Measurements from ENCODE around the gene APOD. TPM values are rescaled to one million over a fixed set of nuclear protein-coding genes. Genes with fewer than 3 reads are reported as not detected.
"Not testable (repeated sequence)": the region's sequence is repeated elsewhere in the genome, so short reads cannot be mapped to it uniquely, and the experiment has no call there.

The APOD gene
- polyA plus RNA-seq, 6 donors from 2014 or later: 0.25 to 3.5 (median 1.9) TPM; not detected in 1

GRCh38 chr3:195612075-195612800 lies 28.5 kb upstream of the APOD start:
- Mint-ChIP-seq H3K36me3 (peaks cover 4 to 6% of the 10 kb centered on the region in 2 donors), H3K4me3 (no peak overlapping the region), H3K27ac (peak overlapping the region in 1 of 6 donors; percentile 29), H3K9me3 (peaks cover under 1 to 25% (median 20%) of the 10 kb centered on the region in 7 donors), H3K4me1 (peaks cover 0 to 10% (median 10%) of the 10 kb centered on the region in 3 donors), H3K27me3 (peaks cover 15 to 24% (median 15%) of the 10 kb centered on the region in 3 donors)
- no peak for DNase-seq
- no peak for ATAC-seq (ENCODE audit: low read depth in 2 of 2)

GRCh38 chr3:195609229-195609628 lies 25.5 kb upstream of the APOD start:
- DNase-seq (no peak), ATAC-seq (ENCODE audit: low read depth in 2 of 2) (no peak)
- peaks cover 3 to 43% (median 35%) of the 10 kb centered on the region in 7 donors for H3K9me3 Mint-ChIP-seq
- no peak overlapping the region for H3K27ac Mint-ChIP-seq
- peaks cover 0 to 5% (median 0%) of the 10 kb centered on the region in 3 donors for H3K4me1 Mint-ChIP-seq
- no peak overlapping the region for H3K4me3 Mint-ChIP-seq
- peaks cover 15 to 24% (median 15%) of the 10 kb centered on the region in 3 donors for H3K27me3 Mint-ChIP-seq
- peaks cover 6 to 10% of the 10 kb centered on the region in 2 donors for H3K36me3 Mint-ChIP-seq

- H3K36me3 Mint-ChIP-seq; H3K27me3 Mint-ChIP-seq; H3K4me3 Mint-ChIP-seq; H3K27ac Mint-ChIP-seq; ATAC-seq (ENCODE audit: low read depth in 2 of 2); H3K4me1 Mint-ChIP-seq; DNase-seq: not testable (repeated sequence)
- peaks cover 0 to 13% (median 10%) of the 10 kb centered on the region in 7 donors for H3K9me3 Mint-ChIP-seq
These were observed 18.0 kb upstream of the APOD start for GRCh38 chr3:195601785-195602184.

GRCh38 chr3:195601382-195601781 lies 17.6 kb upstream of the APOD start:
- Mint-ChIP-seq H3K4me3 (no peak overlapping the region), H3K27me3 (no peaks in the 10 kb centered on the region), H3K4me1 (peaks cover 6 to 8% (median 8%) of the 10 kb centered on the region in 3 donors), H3K9me3 (peaks cover 0 to 9% (median 6%) of the 10 kb centered on the region in 7 donors), H3K27ac (no peak overlapping the region), H3K36me3 (no peaks in the 10 kb centered on the region)
- DNase-seq (no peak), ATAC-seq (ENCODE audit: low read depth in 2 of 2) (no peak)

- H3K36me3 Mint-ChIP-seq; H3K27ac Mint-ChIP-seq; H3K9me3 Mint-ChIP-seq; H3K4me1 Mint-ChIP-seq; DNase-seq; ATAC-seq (ENCODE audit: low read depth in 2 of 2); H3K27me3 Mint-ChIP-seq; H3K4me3 Mint-ChIP-seq: not testable (repeated sequence)
These were observed 16.2 kb upstream of the APOD start for GRCh38 chr3:195599926-195600325.

- H3K4me3 Mint-ChIP-seq; H3K9me3 Mint-ChIP-seq; H3K4me1 Mint-ChIP-seq; H3K36me3 Mint-ChIP-seq; H3K27me3 Mint-ChIP-seq; DNase-seq; ATAC-seq (ENCODE audit: low read depth in 2 of 2); H3K27ac Mint-ChIP-seq: not testable (repeated sequence)
These were observed 15.8 kb upstream of the APOD start for GRCh38 chr3:195599516-195599915.

- no peaks in the 10 kb centered on the region for H3K9me3 Mint-ChIP-seq
- no peak for ATAC-seq (ENCODE audit: low read depth in 2 of 2)
- H3K4me3 Mint-ChIP-seq: no peak overlapping the region
- no peaks in the 10 kb centered on the region for H3K27me3 Mint-ChIP-seq
- H3K27ac Mint-ChIP-seq: no peak overlapping the region
- H3K36me3 Mint-ChIP-seq: no peaks in the 10 kb centered on the region
- no peak for DNase-seq
- H3K4me1 Mint-ChIP-seq: peaks cover 6 to 8% (median 8%) of the 10 kb centered on the region in 3 donors
These were observed 14.1 kb upstream of the APOD start for GRCh38 chr3:195597848-195598247.

- no peak overlapping the region for H3K27ac Mint-ChIP-seq
- H3K36me3 Mint-ChIP-seq: no peaks in the 10 kb centered on the region
- H3K27me3 Mint-ChIP-seq: no peaks in the 10 kb centered on the region
- DNase-seq (no peak), ATAC-seq (ENCODE audit: low read depth in 2 of 2) (no peak)
- H3K9me3 Mint-ChIP-seq: no peaks in the 10 kb centered on the region
- H3K4me1 Mint-ChIP-seq: peaks cover 6 to 8% (median 8%) of the 10 kb centered on the region in 3 donors
- no peak overlapping the region for H3K4me3 Mint-ChIP-seq
These were observed 13.5 kb upstream of the APOD start for GRCh38 chr3:195597229-195597628.

- no peak overlapping the region for H3K27ac Mint-ChIP-seq
- no peaks in the 10 kb centered on the region for H3K36me3 Mint-ChIP-seq
These were observed 13.0 kb upstream of the APOD start for GRCh38 chr3:195596765-195597171.

GRCh38 chr3:195595785-195596531 lies 12.2 kb upstream of the APOD start:
- Mint-ChIP-seq H3K9me3 (no peaks in the 10 kb centered on the region), H3K36me3 (no peaks in the 10 kb centered on the region), H3K27me3 (no peaks in the 10 kb centered on the region), H3K27ac (peak overlapping the region in 1 of 6 donors; percentile 72), H3K4me1 (peaks cover 6 to 8% (median 8%) of the 10 kb centered on the region in 3 donors), H3K4me3 (peak overlapping the region in 1 of 8 donors; percentile 24)
- ATAC-seq (ENCODE audit: low read depth in 2 of 2): no peak
- DNase-seq: no peak

More at GRCh38 chr3:195596765-195597171, 13.0 kb upstream of the APOD start:
- DNase-seq: no peak
- no peak for ATAC-seq (ENCODE audit: low read depth in 2 of 2)
- Mint-ChIP-seq H3K4me3 (no peak overlapping the region), H3K27me3 (no peaks in the 10 kb centered on the region), H3K9me3 (no peaks in the 10 kb centered on the region), H3K4me1 (peaks cover 6 to 8% (median 8%) of the 10 kb centered on the region in 3 donors)

GRCh38 chr3:195591852-195592251 lies 8.1 kb upstream of the APOD start:
- H3K27me3 Mint-ChIP-seq: no peaks in the 10 kb centered on the region
- H3K4me3 Mint-ChIP-seq: no peak overlapping the region
- no peak overlapping the region for H3K27ac Mint-ChIP-seq
- DNase-seq: no peak
- no peaks in the 10 kb centered on the region for H3K4me1 Mint-ChIP-seq
- peaks cover 0 to 4% (median 0%) of the 10 kb centered on the region in 7 donors for H3K9me3 Mint-ChIP-seq
- no peaks in the 10 kb centered on the region for H3K36me3 Mint-ChIP-seq
- no peak for ATAC-seq (ENCODE audit: low read depth in 2 of 2)

- Mint-ChIP-seq H3K27me3 (no peaks in the 10 kb centered on the region), H3K4me3 (no peak overlapping the region), H3K9me3 (peaks cover 0 to 4% (median 0%) of the 10 kb centered on the region in 7 donors), H3K36me3 (no peaks in the 10 kb centered on the region), H3K27ac (no peak overlapping the region), H3K4me1 (no peaks in the 10 kb centered on the region)
- ATAC-seq (ENCODE audit: low read depth in 2 of 2): no peak
- no peak for DNase-seq
These were observed 7.5 kb upstream of the APOD start for GRCh38 chr3:195591220-195591619.

GRCh38 chr3:195590381-195590780 lies 6.6 kb upstream of the APOD start:
- not testable (repeated sequence) for H3K36me3 Mint-ChIP-seq; H3K4me1 Mint-ChIP-seq; H3K27me3 Mint-ChIP-seq; H3K4me3 Mint-ChIP-seq; DNase-seq; ATAC-seq (ENCODE audit: low read depth in 2 of 2); H3K27ac Mint-ChIP-seq; H3K9me3 Mint-ChIP-seq

GRCh38 chr3:195589796-195590195 lies 6.1 kb upstream of the APOD start:
- H3K27me3 Mint-ChIP-seq; H3K36me3 Mint-ChIP-seq; H3K4me1 Mint-ChIP-seq; H3K4me3 Mint-ChIP-seq; DNase-seq; H3K27ac Mint-ChIP-seq; ATAC-seq (ENCODE audit: low read depth in 2 of 2); H3K9me3 Mint-ChIP-seq: not testable (repeated sequence)

Data from naive B cell (primary cell).